Naive B cell (primary cell): ENCODE measurements around the gene DHCR24. TPM values are rescaled to one million over a fixed set of nuclear protein-coding genes. Genes with fewer than 3 reads are reported as not detected.
A peak's percentile ranks its signal among the peaks of the same experiment; 100 is the strongest.
"Not testable (repeated sequence)": the region's sequence is repeated elsewhere in the genome, so short reads cannot be mapped to it uniquely, and the experiment has no call there.

Experiments used
- ATAC-seq, 2 donors: fragments of 150-1000 bp; cut with Tn5 transposase; 2 replicates each; pipeline ENCODE4 v1.10.0; 2021; ENCODE audit warnings: low read depth in 2 of 2, mild to moderate bottlenecking in 2 of 2, moderate library complexity in 2 of 2
- DNase-seq: peaks from one replicate; pipeline ENCODE4 v3.0.0; 2022
- H3K27ac Mint-ChIP-seq, 6 donors: one replicate each; pipeline ENCODE4 v1.8.0; 2020 to 2022; ENCODE audit warnings: mild to moderate bottlenecking in 6 of 6, mixed read lengths in 6 of 6, moderate library complexity in 5 of 6, inconsistent platforms in 2 of 6
- H3K27me3 Mint-ChIP-seq, 3 donors: one replicate each; pipeline ENCODE4 v1.8.0; 2021 to 2022; ENCODE audit warnings: mixed read lengths in 3 of 3, mild to moderate bottlenecking in 1 of 3
- H3K36me3 Mint-ChIP-seq, 2 donors: one replicate each; pipeline ENCODE4 v1.8.0; 2020 to 2022; ENCODE audit warnings: mixed read lengths in 2 of 2, inconsistent platforms in 1 of 2, mild to moderate bottlenecking in 1 of 2
- H3K4me1 Mint-ChIP-seq, 3 donors: one replicate each; pipeline ENCODE4 v1.8.0; 2020 to 2022; ENCODE audit warnings: mixed read lengths in 3 of 3, inconsistent platforms in 1 of 3, mild to moderate bottlenecking in 1 of 3, moderate library complexity in 1 of 3
- H3K4me3 Mint-ChIP-seq, 8 donors: one replicate each; pipeline ENCODE4 v1.8.0; 2020 to 2022; ENCODE audit warnings: mild to moderate bottlenecking in 8 of 8, mixed read lengths in 8 of 8, moderate library complexity in 8 of 8, inconsistent platforms in 2 of 8
- H3K9me3 Mint-ChIP-seq, 7 donors: one replicate each; pipeline ENCODE4 v1.8.0; 2020 to 2022; ENCODE audit warnings: mixed read lengths in 7 of 7, mild to moderate bottlenecking in 5 of 7, inconsistent platforms in 2 of 7, moderate library complexity in 1 of 7
- polyA plus RNA-seq, 6 donors: library from polyadenylated mRNA; unstranded; fragments of 300-500 nt; fragmentation: Illumina TruSeq; gene quantifications; one replicate each; pipeline ENCODE4 v1.2.3, GENCODE V29; 2021; ENCODE audit warnings: low read depth in 6 of 6

DHCR24 gene, protein sequence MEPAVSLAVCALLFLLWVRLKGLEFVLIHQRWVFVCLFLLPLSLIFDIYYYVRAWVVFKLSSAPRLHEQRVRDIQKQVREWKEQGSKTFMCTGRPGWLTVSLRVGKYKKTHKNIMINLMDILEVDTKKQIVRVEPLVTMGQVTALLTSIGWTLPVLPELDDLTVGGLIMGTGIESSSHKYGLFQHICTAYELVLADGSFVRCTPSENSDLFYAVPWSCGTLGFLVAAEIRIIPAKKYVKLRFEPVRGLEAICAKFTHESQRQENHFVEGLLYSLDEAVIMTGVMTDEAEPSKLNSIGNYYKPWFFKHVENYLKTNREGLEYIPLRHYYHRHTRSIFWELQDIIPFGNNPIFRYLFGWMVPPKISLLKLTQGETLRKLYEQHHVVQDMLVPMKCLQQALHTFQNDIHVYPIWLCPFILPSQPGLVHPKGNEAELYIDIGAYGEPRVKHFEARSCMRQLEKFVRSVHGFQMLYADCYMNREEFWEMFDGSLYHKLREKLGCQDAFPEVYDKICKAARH
- polyA plus RNA-seq = 1 to 10 TPM in 3 of 6 donors, under 1 TPM in 2, not detected in 1; 0.21 to 8.3 (median 1.1) TPM

DNA sequence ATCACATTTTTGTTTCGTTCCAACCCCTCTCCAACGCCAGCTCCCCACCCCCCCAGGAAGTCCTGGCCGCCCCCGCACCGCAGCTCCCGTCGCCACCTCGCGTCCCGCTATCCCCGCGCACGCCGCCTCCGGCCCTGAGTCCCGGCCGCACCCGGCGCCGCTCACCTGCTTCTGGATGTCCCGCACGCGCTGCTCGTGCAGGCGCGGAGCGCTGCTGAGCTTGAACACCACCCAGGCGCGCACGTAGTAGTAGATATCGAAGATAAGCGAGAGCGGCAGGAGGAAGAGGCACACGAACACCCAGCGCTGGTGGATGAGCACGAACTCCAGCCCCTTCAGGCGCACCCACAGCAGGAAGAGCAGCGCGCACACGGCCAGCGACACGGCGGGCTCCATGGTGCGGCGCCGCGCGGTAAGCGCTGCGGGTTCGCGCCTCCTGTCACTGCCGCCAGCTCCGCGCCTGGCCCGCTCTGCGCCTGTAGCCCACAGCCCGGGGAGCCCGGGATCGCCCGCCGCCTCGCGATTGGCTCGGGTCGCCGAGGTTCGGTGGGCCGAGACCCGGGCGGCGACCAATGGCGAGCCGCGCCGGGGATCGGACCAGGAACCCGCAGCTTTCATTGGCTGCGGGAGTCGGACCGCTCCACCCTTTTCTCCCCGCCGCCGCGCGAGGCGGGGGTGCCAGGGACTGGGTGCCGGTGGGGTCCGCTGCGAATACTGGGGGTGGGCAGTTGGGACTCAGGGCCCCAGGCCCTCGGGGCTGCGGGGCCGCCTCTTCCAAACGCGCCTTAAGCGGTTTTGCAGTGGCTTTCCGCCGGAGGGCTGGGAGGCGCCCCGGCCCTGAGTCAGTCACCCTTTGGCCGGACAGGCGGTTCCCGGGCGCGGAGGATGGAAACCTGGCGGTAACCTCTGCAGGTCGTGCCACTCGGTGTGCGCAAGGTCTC is at the start of gene DHCR24:
TSS of gene DHCR24 (minus strand) at position 472 of the 941 bp plus-strand sequence. CDS start at position 396, 76 bp downstream.
- Mint-ChIP-seq H3K4me1 (peaks cover 16 to 37% (median 26%) of the 10 kb centered on the region in 3 donors), H3K9me3 (peaks cover 0 to 4% (median 0%) of the 10 kb centered on the region in 7 donors), H3K27me3 (peaks cover 34 to 60% (median 39%) of the 10 kb centered on the region in 3 donors), H3K27ac (peak within 1 kb of the TSS in 3 of 6 donors; percentile 65 to 89 (median 67)), H3K4me3 (peak within 1 kb of the TSS; percentile 81 to 98 (median 90)), H3K36me3 (no peaks in the 10 kb centered on the region)
- DNase-seq (peak; percentile 69), ATAC-seq (peak; percentile 85 to 92)

DNA sequence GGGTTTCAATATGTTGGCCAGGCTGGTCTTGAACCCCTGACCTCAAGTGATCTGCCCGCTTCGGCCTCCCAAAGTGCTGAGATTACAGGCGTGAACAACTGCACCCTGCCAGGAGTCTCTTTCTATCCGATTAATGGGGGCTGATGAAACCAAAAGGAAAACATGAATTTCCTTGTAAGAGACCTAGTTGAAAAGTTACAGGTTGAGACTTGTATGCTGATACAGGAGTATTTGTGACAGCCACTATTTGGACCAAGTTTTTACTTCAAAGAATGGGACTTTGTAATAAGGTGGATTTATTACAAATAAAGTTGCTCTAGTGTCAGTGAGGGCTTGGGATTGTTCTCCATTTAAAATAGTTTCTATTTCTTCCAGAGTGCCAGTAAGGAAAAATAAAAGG is 49.8 kb upstream of the DHCR24 start:
- peaks cover 0 to 3% (median 0%) of the 10 kb centered on the region in 3 donors for H3K4me1 Mint-ChIP-seq
- no peak for ATAC-seq

DNA sequence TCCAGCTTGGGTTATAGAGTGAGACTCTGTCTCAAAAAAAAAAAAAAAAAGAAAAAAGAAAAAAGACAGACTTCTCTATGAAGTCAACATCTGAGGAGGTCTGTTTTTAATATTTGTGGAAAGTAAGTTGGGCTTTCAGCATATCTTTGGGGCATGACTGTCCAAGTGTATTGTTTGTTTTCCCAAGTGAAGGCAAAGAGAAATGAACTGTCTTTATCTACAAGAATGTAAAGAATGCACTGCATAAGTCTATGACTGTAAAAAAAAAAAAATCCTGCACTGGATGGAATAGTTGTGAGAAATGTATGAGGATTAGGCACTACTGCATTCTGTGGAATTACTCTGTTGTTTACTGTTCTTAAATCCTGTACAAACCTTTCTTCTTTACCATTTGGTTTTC is 47.9 kb upstream of the DHCR24 start:
- Mint-ChIP-seq H3K4me1 (peaks cover 0 to 3% (median 0%) of the 10 kb centered on the region in 3 donors), H3K9me3 (peaks cover 0 to 10% (median 6%) of the 10 kb centered on the region in 7 donors), H3K36me3 (peaks cover 0 to 4% of the 10 kb centered on the region in 2 donors), H3K27me3 (peaks cover 26 to 49% (median 39%) of the 10 kb centered on the region in 3 donors), H3K4me3 (no peak overlapping the region), H3K27ac (no peak overlapping the region)
- DNase-seq (no peak), ATAC-seq (no peak)

More for the DNA sequence above, 49.8 kb upstream of the DHCR24 start:
- peaks cover 0 to 6% (median 4%) of the 10 kb centered on the region in 7 donors for H3K9me3 Mint-ChIP-seq
- peaks cover 31 to 48% (median 39%) of the 10 kb centered on the region in 3 donors for H3K27me3 Mint-ChIP-seq
- H3K27ac Mint-ChIP-seq = no peak overlapping the region
- no peaks in the 10 kb centered on the region for H3K36me3 Mint-ChIP-seq
- no peak for DNase-seq
- H3K4me3 Mint-ChIP-seq = no peak overlapping the region

DNA sequence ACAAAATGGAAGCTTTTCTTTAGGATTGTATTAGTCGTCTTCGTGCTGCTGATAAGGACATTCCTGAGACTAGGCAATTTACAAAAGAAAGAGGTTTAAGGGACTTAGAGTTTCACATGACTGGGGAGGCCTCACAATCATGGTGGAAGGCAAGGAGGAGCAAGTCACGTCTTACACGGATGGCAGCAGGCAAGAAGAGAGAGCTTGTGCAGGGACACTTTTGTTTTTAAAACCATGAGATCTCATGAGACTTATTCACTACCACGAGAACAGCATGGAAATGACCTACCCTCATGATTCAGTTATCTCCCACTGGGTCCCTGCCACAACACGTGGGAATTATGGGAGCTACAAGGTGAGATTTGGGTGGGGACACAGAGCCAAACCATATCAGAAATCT is 47.1 kb upstream of the DHCR24 start:
- not testable (repeated sequence) for DNase-seq, H3K4me3 Mint-ChIP-seq, H3K27ac Mint-ChIP-seq, H3K4me1 Mint-ChIP-seq, ATAC-seq, H3K36me3 Mint-ChIP-seq, H3K9me3 Mint-ChIP-seq
- peaks cover 26 to 45% (median 38%) of the 10 kb centered on the region in 3 donors for H3K27me3 Mint-ChIP-seq

DNA sequence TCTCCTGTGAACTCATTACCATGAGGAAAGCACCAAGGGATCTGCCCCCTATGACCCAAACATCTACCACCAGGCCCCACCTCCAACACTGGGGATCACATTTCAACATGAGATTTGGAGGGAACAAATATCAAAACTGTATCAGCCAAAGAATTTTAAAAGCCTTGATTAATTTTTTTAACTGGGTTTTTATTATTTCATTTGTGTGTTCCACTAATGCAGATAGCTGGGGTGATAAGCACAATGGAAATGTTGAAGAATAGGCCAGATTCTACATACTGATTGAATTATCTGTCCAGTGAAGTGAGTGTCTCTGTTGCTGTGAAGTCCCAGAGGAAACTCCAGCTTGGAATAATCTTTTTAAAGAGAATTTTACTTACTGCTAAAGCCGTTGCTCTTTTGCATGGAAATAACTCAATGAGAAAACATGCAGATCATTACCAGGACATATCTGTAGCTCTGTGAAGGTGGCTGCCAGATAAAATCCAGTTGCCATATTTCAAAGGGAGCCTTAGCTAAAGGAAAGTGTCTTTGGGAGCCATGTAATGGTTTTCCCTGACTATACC is 44.4 kb upstream of the DHCR24 start:
- peaks cover 0 to 4% of the 10 kb centered on the region in 2 donors for H3K36me3 Mint-ChIP-seq

DNA sequence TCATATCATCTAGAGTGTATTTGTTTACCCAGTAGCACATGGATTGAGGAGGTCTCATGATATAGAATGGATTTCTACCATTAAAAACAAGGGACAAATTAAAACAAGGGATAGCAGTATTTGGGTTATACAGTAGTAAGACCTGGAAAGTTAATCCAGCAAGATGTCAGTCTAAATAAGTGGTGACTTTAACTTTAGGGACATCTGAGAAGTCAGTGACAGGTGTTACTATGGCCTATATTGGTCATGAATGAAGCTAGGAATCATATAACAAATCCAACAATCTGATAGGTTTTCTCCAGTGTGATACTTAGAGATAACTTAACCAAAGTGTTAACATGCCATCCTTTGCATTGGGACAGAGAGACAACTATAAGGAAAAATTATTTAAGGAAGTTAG is 42.7 kb upstream of the DHCR24 start:
- no peak overlapping the region for H3K27ac Mint-ChIP-seq
- H3K9me3 Mint-ChIP-seq = peaks cover 0 to 15% (median 8%) of the 10 kb centered on the region in 7 donors
- no peak overlapping the region for H3K4me3 Mint-ChIP-seq
- peaks cover 15 to 27% (median 25%) of the 10 kb centered on the region in 3 donors for H3K27me3 Mint-ChIP-seq
- ATAC-seq = no peak
- peaks cover 0 to 4% of the 10 kb centered on the region in 2 donors for H3K36me3 Mint-ChIP-seq
- no peak for DNase-seq
- no peaks in the 10 kb centered on the region for H3K4me1 Mint-ChIP-seq

More for the DNA sequence above, 44.4 kb upstream of the DHCR24 start:
- no peak overlapping the region for H3K4me3 Mint-ChIP-seq
- no peak for DNase-seq
- H3K4me1 Mint-ChIP-seq = no peaks in the 10 kb centered on the region
- ATAC-seq = no peak
- peaks cover 25 to 33% (median 28%) of the 10 kb centered on the region in 3 donors for H3K27me3 Mint-ChIP-seq
- H3K27ac Mint-ChIP-seq = no peak overlapping the region
- H3K9me3 Mint-ChIP-seq = peaks cover 0 to 10% (median 6%) of the 10 kb centered on the region in 7 donors

DNA sequence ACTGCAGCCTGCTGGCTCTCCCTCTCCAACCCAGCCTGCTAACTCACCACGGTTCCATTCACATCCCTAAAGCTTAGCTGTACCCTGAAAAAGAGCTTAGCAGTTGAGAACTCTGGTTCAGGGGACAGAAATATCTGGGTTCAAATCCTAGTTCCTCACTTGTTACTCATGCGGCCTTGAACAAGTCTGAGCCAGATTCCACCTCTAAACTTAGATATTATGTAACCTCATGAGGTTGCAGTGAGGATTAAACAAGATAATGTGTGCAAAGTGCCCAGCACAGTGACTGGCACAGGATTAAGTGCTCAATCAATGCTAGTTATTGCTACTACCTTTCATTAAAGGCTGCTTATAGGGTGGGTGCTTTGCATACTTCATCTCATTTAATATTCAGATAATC is 41.3 kb upstream of the DHCR24 start:
- Mint-ChIP-seq H3K9me3 (peaks cover 4 to 15% (median 6%) of the 10 kb centered on the region in 7 donors), H3K27me3 (peaks cover 9 to 25% (median 16%) of the 10 kb centered on the region in 3 donors), H3K36me3 (peaks cover 0 to 4% of the 10 kb centered on the region in 2 donors), H3K4me3 (no peak overlapping the region), H3K27ac (no peak overlapping the region), H3K4me1 (no peaks in the 10 kb centered on the region)
- DNase-seq = no peak
- ATAC-seq = no peak

DNA sequence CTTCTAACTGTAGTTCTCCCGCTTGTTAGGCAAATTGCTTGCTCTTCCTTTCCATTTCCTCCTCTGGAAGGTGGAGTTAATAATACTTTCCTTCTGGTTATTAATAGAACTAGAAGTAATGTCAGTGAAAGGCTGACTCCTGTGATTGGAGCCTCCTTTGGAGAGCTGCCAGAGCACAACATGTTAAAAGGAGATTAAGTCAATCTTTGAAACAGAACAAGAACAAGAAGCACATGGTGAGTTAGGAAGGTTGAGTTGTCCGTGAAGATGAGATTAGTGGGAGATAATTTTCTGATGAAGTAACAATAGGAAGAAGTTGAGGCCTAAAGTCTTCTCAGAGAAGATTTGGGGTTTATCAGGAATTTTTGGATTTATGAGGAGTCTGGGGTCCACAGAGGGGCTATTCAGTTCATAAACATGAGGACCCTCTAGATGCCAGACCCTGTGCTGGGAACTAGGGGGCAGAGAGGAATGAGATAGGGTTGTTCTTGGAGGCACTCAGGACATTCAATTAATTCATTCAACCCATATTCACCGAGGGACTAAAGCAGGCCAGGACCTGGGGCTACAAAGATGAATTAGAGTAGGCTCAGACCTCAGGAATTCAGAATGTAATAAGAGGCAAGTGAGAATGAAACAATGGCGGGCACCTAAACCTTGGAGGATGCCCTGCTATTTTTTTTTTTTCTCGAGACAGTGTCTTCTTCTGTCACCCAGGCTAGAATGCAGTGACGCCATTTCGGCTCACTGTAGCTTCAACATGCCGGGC is 40.7 kb upstream of the DHCR24 start:
- Mint-ChIP-seq H3K27me3 (peaks cover 10 to 31% (median 22%) of the 10 kb centered on the region in 3 donors), H3K27ac (peak overlapping the region in 1 of 6 donors; percentile 34), H3K9me3 (peaks cover 5 to 17% (median 8%) of the 10 kb centered on the region in 7 donors), H3K36me3 (peaks cover 0 to 4% of the 10 kb centered on the region in 2 donors), H3K4me3 (no peak overlapping the region), H3K4me1 (no peaks in the 10 kb centered on the region)
- ATAC-seq = no peak
- no peak for DNase-seq

DNA sequence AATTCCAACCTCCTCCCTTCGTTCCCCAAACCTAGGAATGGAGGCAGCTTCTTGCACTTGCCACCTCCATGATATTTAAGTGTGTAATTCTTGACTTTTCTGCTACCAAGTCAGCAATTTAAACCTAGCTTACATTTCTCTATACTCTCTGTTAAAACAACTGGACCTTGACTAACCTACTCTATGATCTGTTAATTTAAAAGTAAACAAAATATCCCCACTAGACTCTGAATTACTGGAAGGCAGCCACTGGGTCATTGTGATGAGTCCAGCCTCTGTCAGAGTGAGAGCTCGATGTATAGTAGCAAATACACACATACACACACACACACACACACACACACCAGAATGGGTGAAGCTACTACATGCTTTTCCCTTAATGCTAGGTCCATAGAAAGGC is 40.0 kb upstream of the DHCR24 start:
- ATAC-seq = no peak
- H3K27me3 Mint-ChIP-seq = peaks cover 15 to 37% (median 24%) of the 10 kb centered on the region in 3 donors
- no peak overlapping the region for H3K4me3 Mint-ChIP-seq

DNA sequence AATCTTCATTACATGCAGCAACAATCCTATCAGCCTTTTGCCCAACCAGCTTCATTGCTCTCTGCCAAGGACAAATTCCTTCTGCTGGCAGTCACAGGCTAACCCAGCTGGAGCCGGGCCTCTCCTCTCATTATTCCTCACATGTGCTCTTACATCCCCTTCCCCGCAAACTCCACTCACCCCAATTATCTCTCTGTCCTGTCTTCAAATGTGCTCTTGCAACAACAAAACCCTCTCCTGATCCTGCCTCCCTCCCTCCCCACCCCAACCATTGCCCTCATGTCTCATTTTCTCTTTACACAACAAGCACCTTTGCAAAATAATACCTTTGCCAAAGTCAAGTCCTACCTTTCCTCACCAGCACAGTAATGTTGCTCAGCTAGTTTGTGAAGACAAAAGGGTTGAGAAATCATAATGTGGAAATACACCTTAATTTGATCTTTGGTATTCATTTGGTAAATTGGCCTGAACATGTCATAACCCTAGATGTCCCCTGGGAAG is 36.0 kb upstream of the DHCR24 start:
- no peak for ATAC-seq
- Mint-ChIP-seq H3K36me3 (no peaks in the 10 kb centered on the region), H3K4me3 (no peak overlapping the region), H3K27me3 (peaks cover 21 to 35% (median 29%) of the 10 kb centered on the region in 3 donors), H3K4me1 (no peaks in the 10 kb centered on the region), H3K27ac (no peak overlapping the region), H3K9me3 (peaks cover 3 to 15% (median 5%) of the 10 kb centered on the region in 7 donors)
- DNase-seq = no peak

More for the DNA sequence above, 40.0 kb upstream of the DHCR24 start:
- Mint-ChIP-seq H3K9me3 (peaks cover 5 to 17% (median 8%) of the 10 kb centered on the region in 7 donors), H3K27ac (no peak overlapping the region), H3K4me1 (no peaks in the 10 kb centered on the region), H3K36me3 (peaks cover 0 to 4% of the 10 kb centered on the region in 2 donors)
- no peak for DNase-seq

DNA sequence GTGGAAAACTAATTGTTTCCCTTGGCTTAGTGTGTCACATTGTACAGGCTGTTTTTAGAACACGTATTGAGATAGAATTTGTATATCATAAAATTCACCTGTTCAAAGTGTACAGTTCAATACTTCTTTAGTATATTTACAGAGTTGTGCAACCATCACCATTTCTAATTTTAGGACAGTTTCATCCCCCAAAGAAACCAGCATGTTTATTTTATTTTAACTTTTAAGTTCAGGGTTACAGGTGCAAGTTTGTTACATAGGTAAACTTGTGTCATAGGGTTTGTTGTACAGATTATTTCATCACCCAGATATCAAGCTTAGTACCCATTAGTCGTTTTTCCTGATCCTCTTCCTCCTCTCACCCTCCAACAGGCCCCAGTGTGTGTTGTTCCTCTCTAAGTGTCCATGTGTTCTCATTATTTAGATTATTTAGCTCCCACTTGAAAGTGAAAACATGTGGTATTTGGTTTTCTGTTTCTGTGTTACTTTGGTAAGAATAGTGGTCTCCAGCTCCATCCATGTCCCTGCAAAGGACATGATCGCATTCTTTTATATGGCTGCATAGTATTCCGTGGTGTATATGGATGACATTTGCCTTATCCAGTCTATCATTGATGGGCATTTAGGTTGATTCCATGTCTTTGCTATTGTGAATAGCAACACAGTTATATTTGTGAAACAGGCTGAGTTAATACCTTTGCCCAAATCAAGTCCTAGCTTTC is 35.2 kb upstream of the DHCR24 start:
- Mint-ChIP-seq H3K36me3 (no peaks in the 10 kb centered on the region), H3K4me1 (no peaks in the 10 kb centered on the region), H3K9me3 (peaks cover 3 to 15% (median 5%) of the 10 kb centered on the region in 7 donors), H3K27me3 (peaks cover 16 to 37% (median 29%) of the 10 kb centered on the region in 3 donors), H3K4me3 (no peak overlapping the region), H3K27ac (peak overlapping the region in 1 of 6 donors; percentile 84)
- DNase-seq = no peak
- no peak for ATAC-seq
